HEK293 (cell line): ENCODE measurements around the gene PCDHA6.

Experiments
- KLF1 ChIP-seq: fragments of 450-650 bp; formaldehyde crosslinking; IDR thresholded peaks from 2 replicates; pipeline ENCODE4 v1.5.1; 2016; ENCODE audit warnings: missing biosample characterization, missing genetic modification characterization
- SETDB1 ChIP-seq: IDR thresholded peaks from one replicate; pipeline ENCODE4 v1.6.1; 2017; ENCODE audit warnings: mild to moderate bottlenecking, low read length, moderate library complexity, mixed read lengths; ENCODE audit not compliant: insufficient read length
- SP2 ChIP-seq: fragments of 450-650 bp; formaldehyde crosslinking; IDR thresholded peaks from 2 replicates; pipeline ENCODE4 v1.5.1; 2016; ENCODE audit warnings: missing biosample characterization, missing genetic modification characterization
- ZBTB1 ChIP-seq: fragments of 450-650 bp; formaldehyde crosslinking; IDR thresholded peaks from 2 replicates; pipeline ENCODE4 v1.5.1; 2016; ENCODE audit warnings: missing biosample characterization, missing genetic modification characterization
- ZNF239 ChIP-seq: fragments of 450-650 bp; formaldehyde crosslinking; IDR thresholded peaks from 2 replicates; pipeline ENCODE4 v1.5.1; 2016; ENCODE audit warnings: missing biosample characterization, missing genetic modification characterization
- ZNF423 ChIP-seq: fragments of 450-650 bp; formaldehyde crosslinking; IDR thresholded peaks from 2 replicates; pipeline ENCODE4 v1.5.1; 2016; ENCODE audit warnings: missing biosample characterization, missing genetic modification characterization
- ZNF548 ChIP-seq: fragments of 450-650 bp; formaldehyde crosslinking; IDR thresholded peaks from 2 replicates; pipeline ENCODE4 v1.5.1; 2016; ENCODE audit warnings: missing biosample characterization, missing genetic modification characterization
- ZNF626 ChIP-seq: fragments of 450-650 bp; sonication (Bioruptor Pico); formaldehyde crosslinking; IDR thresholded peaks from 2 replicates; pipeline ENCODE4 v1.5.1; 2018; ENCODE audit warnings: missing biosample characterization, missing genetic modification characterization, inconsistent platforms
- TF ChIP-seq, protein P1 (sequence below): fragments of 450-650 bp; formaldehyde crosslinking; IDR thresholded peaks from 2 replicates; pipeline ENCODE4 v1.5.1; 2016; ENCODE audit warnings: missing biosample characterization, missing genetic modification characterization
- TF ChIP-seq, protein P2 (sequence below): fragments of 450-650 bp; formaldehyde crosslinking; IDR thresholded peaks from 2 replicates; pipeline ENCODE4 v1.5.1; 2016; ENCODE audit warnings: missing biosample characterization, missing genetic modification characterization
- TF ChIP-seq, protein P3 (sequence below): fragments of 450-650 bp; formaldehyde crosslinking; IDR thresholded peaks from 2 replicates; pipeline ENCODE4 v1.5.1; 2016; ENCODE audit warnings: missing biosample characterization, missing genetic modification characterization

DNA sequence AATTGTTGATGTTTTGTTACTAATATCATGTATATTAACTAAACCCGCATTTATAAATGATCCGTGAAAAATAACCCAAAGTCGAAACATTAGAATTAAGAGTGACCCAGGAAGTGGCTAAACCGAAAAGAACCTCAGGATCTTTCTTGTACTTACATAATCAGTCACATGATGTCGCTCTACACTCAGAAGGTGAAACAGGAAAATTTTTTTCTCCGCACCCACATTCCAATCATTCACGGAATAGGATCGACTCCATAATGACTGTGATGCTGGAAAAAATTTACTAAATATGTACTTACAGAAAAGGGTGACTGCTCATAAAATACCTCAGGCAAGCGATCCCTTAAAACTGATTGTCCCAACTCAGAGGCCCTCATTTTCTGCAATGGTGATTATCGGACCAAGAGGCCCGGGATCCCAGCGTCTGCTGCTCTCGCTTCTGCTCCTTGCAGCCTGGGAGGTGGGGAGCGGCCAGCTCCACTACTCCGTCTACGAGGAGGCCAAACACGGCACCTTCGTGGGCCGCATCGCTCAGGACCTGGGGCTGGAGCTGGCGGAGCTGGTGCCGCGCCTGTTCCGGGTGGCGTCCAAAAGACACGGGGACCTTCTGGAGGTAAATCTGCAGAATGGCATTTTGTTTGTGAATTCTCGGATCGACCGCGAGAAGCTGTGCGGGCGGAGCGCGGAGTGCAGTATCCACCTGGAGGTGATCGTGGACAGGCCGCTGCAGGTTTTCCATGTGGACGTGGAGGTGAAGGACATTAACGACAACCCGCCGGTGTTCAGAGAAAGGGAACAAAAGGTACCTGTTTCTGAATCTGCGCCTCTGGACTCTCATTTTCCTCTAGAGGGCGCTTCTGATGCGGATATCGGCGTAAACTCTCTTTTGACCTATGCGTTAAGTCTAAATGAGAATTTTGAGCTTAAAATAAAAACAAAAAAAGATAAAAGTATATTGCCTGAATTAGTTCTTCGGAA, 47.6 kb downstream of the PCDHA6 start, which contains the start of gene PCDHA12:
- TF ChIP-seq SETDB1 (no peak), ZNF423 (tag by site-specific recombination) (no peak), ZNF239 (tag by site-specific recombination) (no peak), ZNF626 (tag by site-specific recombination) (no peak), ZNF548 (tag by site-specific recombination) (no peak), ZBTB1 (tag by site-specific recombination) (no peak), KLF1 (tag by site-specific recombination) (no peak), SP2 (no peak)
- TF ChIP-seq, protein P1, sequence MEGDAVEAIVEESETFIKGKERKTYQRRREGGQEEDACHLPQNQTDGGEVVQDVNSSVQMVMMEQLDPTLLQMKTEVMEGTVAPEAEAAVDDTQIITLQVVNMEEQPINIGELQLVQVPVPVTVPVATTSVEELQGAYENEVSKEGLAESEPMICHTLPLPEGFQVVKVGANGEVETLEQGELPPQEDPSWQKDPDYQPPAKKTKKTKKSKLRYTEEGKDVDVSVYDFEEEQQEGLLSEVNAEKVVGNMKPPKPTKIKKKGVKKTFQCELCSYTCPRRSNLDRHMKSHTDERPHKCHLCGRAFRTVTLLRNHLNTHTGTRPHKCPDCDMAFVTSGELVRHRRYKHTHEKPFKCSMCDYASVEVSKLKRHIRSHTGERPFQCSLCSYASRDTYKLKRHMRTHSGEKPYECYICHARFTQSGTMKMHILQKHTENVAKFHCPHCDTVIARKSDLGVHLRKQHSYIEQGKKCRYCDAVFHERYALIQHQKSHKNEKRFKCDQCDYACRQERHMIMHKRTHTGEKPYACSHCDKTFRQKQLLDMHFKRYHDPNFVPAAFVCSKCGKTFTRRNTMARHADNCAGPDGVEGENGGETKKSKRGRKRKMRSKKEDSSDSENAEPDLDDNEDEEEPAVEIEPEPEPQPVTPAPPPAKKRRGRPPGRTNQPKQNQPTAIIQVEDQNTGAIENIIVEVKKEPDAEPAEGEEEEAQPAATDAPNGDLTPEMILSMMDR, result no peak
- TF ChIP-seq, protein P2, sequence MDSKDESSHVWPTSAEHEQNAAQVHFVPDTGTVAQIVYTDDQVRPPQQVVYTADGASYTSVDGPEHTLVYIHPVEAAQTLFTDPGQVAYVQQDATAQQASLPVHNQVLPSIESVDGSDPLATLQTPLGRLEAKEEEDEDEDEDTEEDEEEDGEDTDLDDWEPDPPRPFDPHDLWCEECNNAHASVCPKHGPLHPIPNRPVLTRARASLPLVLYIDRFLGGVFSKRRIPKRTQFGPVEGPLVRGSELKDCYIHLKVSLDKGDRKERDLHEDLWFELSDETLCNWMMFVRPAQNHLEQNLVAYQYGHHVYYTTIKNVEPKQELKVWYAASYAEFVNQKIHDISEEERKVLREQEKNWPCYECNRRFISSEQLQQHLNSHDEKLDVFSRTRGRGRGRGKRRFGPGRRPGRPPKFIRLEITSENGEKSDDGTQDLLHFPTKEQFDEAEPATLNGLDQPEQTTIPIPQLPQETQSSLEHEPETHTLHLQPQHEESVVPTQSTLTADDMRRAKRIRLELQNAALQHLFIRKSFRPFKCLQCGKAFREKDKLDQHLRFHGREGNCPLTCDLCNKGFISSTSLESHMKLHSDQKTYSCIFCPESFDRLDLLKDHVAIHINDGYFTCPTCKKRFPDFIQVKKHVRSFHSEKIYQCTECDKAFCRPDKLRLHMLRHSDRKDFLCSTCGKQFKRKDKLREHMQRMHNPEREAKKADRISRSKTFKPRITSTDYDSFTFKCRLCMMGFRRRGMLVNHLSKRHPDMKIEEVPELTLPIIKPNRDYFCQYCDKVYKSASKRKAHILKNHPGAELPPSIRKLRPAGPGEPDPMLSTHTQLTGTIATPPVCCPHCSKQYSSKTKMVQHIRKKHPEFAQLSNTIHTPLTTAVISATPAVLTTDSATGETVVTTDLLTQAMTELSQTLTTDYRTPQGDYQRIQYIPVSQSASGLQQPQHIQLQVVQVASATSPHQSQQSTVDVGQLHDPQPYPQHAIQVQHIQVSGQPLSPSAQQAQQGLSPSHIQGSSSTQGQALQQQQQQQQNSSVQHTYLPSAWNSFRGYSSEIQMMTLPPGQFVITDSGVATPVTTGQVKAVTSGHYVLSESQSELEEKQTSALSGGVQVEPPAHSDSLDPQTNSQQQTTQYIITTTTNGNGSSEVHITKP (tag by site-specific recombination), result no peak
- TF ChIP-seq, protein P3, sequence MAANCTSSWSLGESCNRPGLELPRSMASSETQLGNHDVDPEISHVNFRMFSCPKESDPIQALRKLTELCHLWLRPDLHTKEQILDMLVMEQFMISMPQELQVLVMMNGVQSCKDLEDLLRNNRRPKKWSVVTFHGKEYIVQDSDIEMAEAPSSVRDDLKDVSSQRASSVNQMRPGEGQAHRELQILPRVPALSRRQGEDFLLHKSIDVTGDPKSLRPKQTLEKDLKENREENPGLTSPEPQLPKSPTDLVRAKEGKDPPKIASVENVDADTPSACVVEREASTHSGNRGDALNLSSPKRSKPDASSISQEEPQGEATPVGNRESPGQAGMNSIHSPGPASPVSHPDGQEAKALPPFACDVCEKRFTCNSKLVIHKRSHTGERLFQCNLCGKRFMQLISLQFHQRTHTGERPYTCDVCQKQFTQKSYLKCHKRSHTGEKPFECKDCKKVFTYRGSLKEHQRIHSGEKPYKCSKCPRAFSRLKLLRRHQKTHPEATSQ (tag by site-specific recombination), result no peak
